ENCODE measurements around the gene AP1M1.

DNA sequence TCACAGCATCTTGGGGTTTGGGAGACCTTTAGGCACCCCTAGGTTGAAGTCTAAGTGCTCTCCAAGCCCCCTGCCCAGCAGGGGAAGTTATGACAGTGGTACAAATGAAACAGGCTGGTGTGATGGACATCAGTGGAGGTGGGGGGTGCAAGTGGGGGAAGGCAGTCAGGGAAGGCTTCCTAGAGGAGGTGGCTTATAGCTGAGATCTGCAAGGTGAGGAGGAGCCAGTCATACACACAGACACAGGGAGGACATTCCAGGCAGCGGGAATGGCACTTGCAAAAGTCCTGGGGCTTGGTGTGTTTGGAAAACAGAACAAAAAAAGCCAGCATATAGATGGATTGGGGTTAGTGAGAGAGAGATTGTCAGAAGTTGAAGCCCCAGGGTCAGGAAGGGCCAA is 42.6 kb upstream of the AP1M1 start:
- TF ChIP-seq, protein P1, sequence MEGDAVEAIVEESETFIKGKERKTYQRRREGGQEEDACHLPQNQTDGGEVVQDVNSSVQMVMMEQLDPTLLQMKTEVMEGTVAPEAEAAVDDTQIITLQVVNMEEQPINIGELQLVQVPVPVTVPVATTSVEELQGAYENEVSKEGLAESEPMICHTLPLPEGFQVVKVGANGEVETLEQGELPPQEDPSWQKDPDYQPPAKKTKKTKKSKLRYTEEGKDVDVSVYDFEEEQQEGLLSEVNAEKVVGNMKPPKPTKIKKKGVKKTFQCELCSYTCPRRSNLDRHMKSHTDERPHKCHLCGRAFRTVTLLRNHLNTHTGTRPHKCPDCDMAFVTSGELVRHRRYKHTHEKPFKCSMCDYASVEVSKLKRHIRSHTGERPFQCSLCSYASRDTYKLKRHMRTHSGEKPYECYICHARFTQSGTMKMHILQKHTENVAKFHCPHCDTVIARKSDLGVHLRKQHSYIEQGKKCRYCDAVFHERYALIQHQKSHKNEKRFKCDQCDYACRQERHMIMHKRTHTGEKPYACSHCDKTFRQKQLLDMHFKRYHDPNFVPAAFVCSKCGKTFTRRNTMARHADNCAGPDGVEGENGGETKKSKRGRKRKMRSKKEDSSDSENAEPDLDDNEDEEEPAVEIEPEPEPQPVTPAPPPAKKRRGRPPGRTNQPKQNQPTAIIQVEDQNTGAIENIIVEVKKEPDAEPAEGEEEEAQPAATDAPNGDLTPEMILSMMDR (conservative IDR thresholded peaks at IDR 0.05) = no peak
- no peak for TF ChIP-seq EZH2 (IDR thresholded peaks at IDR 0.05; ENCODE audit: low read depth)

Measured in PC-9 (cell line).